Sigmoid colon (tissue), 4 donors: Measurements from ENCODE around the gene DAAM1.

Source experiments
- EP300 ChIP-seq, 4 donors: sonication (generic); formaldehyde crosslinking; IDR thresholded peaks; one replicate each; pipeline ENCODE4 v1.6.1; 2017; ENCODE audit warnings: antibody characterized with exemption in 4 of 4
- POLR2A ChIP-seq, 2 donors: fragments of 450-650 bp; IDR thresholded peaks; one replicate each; pipeline ENCODE4 v1.6.1; 2016; ENCODE audit warnings: antibody characterized with exemption in 2 of 2, mild to moderate bottlenecking in 2 of 2, moderate library complexity in 2 of 2
- POLR2AphosphoS5 ChIP-seq, 4 donors: sonication (generic); formaldehyde crosslinking; IDR thresholded peaks; one replicate each; pipeline ENCODE4 v1.6.1; 2017; ENCODE audit warnings: antibody characterized with exemption in 4 of 4
- TF ChIP-seq, protein P1 (sequence below), 4 experiments: fragments of 450-650 bp in 3 of 4; fragments of 200-600 bp in 1 of 4; IDR thresholded peaks; one replicate each; pipeline ENCODE4 v1.5.1; 2016 to 2019; ENCODE audit warnings: antibody characterized with exemption in 4 of 4, mild to moderate bottlenecking in 3 of 4, moderate library complexity in 2 of 4

DNA sequence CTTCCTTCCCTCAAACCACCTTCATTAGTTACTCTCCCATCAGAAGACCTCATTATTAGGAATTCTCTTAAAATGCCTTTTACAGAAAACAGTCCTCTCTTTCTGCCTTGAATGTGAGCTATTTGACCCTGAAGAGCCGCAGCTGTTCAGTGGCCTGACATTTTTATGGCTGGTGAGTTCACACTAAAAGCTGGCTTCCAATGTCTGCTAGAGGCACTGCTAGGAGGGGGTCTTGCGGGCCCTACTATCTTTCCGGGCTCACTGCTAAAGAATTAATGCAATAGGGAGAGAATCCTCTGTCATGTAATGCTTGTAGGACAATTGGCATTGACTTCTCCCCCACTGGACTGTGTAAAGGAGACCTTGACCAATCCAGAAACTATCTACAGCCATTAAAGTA is 189.0 kb downstream of the DAAM1 start:
- TF ChIP-seq, protein P1, sequence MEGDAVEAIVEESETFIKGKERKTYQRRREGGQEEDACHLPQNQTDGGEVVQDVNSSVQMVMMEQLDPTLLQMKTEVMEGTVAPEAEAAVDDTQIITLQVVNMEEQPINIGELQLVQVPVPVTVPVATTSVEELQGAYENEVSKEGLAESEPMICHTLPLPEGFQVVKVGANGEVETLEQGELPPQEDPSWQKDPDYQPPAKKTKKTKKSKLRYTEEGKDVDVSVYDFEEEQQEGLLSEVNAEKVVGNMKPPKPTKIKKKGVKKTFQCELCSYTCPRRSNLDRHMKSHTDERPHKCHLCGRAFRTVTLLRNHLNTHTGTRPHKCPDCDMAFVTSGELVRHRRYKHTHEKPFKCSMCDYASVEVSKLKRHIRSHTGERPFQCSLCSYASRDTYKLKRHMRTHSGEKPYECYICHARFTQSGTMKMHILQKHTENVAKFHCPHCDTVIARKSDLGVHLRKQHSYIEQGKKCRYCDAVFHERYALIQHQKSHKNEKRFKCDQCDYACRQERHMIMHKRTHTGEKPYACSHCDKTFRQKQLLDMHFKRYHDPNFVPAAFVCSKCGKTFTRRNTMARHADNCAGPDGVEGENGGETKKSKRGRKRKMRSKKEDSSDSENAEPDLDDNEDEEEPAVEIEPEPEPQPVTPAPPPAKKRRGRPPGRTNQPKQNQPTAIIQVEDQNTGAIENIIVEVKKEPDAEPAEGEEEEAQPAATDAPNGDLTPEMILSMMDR (IDR thresholded peaks at IDR 0.05): no peak
- TF ChIP-seq POLR2A (IDR thresholded peaks at IDR 0.05) (no peak), POLR2AphosphoS5 (IDR thresholded peaks at IDR 0.05) (peak in 2 of 4 donors; percentile 60), EP300 (IDR thresholded peaks at IDR 0.05) (no peak)
